Measurements from ENCODE around the gene RXFP2.
A peak's percentile ranks its signal among the peaks of the same experiment; 100 is the strongest.

The RXFP2 gene

GRCh38 chr13:31846182-31846938 is 107.0 kb downstream of the RXFP2 start:
- peak overlapping the region; percentile 24; the same call in 1 of the 2 replicates for H3K27ac ChIP-seq (ENCODE audit: extremely low read depth, low read depth, low read length)
- H3K9me3 ChIP-seq (ENCODE audit: control insufficient read depth, insufficient read depth, low read depth, low read length): no peaks in the 10 kb centered on the region
- H3K4me3 ChIP-seq (ENCODE audit: low read depth, low read length): peak overlapping the region; percentile 62
- CTCF ChIA-PET: interaction anchor here (0.6 to 0.9 kb wide), 2 partner anchors 63 to 331 kb away, joined by 3 read pairs; no protein-coding TSS in a partner anchor
- POLR2A ChIA-PET: no interaction called here
- peak; percentile 13; the same call in 1 of the 2 replicates for TF ChIP-seq SP2 (tag by site-specific recombination; IDR thresholded peaks at IDR 0.05)
- TF ChIP-seq ZBTB20 (tag by site-specific recombination; IDR thresholded peaks at IDR 0.05): peak; percentile 91
- peak; percentile 71; the same call in 1 of the 2 replicates for TF ChIP-seq PBX3 (CRISPR knock-in tag; IDR thresholded peaks at IDR 0.05)
- TF ChIP-seq ZIC2 (tag by site-specific recombination; IDR thresholded peaks at IDR 0.05): peak; percentile 24; the same call in 1 of the 2 replicates
- peak; percentile 95 for TF ChIP-seq KLF10 (tag by site-specific recombination; IDR thresholded peaks at IDR 0.05)
- TF ChIP-seq GLIS2 (tag by site-specific recombination; IDR thresholded peaks at IDR 0.05): peak; percentile 65; the same call in 1 of the 2 replicates
- TF ChIP-seq ZNF704 (tag by site-specific recombination; IDR thresholded peaks at IDR 0.05): no peak
- TF ChIP-seq ZBTB26 (tag by site-specific recombination; optimal IDR thresholded peaks at IDR 0.05): peak; percentile 48
- no peak for TF ChIP-seq GFI1B (tag by site-specific recombination; IDR thresholded peaks at IDR 0.05)
- 0 out of 2 replicates have a peak, but pooled peaks have one; percentile 13 for TF ChIP-seq ZSCAN30 (tag by site-specific recombination; IDR thresholded peaks at IDR 0.05)
- TF ChIP-seq ZNF561 (tag by site-specific recombination; IDR thresholded peaks at IDR 0.05; ENCODE audit: borderline replicate concordance): peak; percentile 51; the same call in 1 of the 2 replicates
- TF ChIP-seq, protein P1, sequence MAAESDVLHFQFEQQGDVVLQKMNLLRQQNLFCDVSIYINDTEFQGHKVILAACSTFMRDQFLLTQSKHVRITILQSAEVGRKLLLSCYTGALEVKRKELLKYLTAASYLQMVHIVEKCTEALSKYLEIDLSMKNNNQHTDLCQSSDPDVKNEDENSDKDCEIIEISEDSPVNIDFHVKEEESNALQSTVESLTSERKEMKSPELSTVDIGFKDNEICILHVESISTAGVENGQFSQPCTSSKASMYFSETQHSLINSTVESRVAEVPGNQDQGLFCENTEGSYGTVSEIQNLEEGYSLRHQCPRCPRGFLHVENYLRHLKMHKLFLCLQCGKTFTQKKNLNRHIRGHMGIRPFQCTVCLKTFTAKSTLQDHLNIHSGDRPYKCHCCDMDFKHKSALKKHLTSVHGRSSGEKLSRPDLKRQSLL (tag by site-specific recombination; IDR thresholded peaks at IDR 0.05): peak; percentile 35; the same call in 1 of the 2 replicates
- no peak for TF ChIP-seq ZEB2 (tag by site-specific recombination; IDR thresholded peaks at IDR 0.05)
- TF ChIP-seq ZNF335 (tag by site-specific recombination; conservative IDR thresholded peaks at IDR 0.05): peak; percentile 67
- no peak for TF ChIP-seq ZNF624 (tag by site-specific recombination; IDR thresholded peaks at IDR 0.05)
- peak; percentile 92 for TF ChIP-seq ZBTB8A (tag by site-specific recombination; IDR thresholded peaks at IDR 0.05)
- H3K36me3 ChIP-seq (ENCODE audit: control insufficient read depth in 2 of 2, insufficient read depth in 1 of 2, low read length in 2 of 2): no peaks in the 10 kb centered on the region
- H3K4me1 ChIP-seq (ENCODE audit: control insufficient read depth, insufficient read depth, low read length): no peaks in the 10 kb centered on the region

- ChIA-PET POLR2A (no interaction called here), CTCF (no interaction called here)
- peak overlapping the region; percentile 62 for H3K4me3 ChIP-seq (ENCODE audit: low read depth, low read length)
- peak overlapping the region; percentile 24; the same call in 1 of the 2 replicates for H3K27ac ChIP-seq (ENCODE audit: extremely low read depth, low read depth, low read length)
- H3K36me3 ChIP-seq (ENCODE audit: control insufficient read depth in 2 of 2, insufficient read depth in 1 of 2, low read length in 2 of 2): no peaks in the 10 kb centered on the region
- H3K4me1 ChIP-seq (ENCODE audit: control insufficient read depth, insufficient read depth, low read length): no peaks in the 10 kb centered on the region
- H3K9me3 ChIP-seq (ENCODE audit: control insufficient read depth, insufficient read depth, low read depth, low read length): no peaks in the 10 kb centered on the region
- TF ChIP-seq EGR2 (tag by site-specific recombination; IDR thresholded peaks at IDR 0.05; ENCODE audit: low read depth) (peak; percentile 22; the same call in 1 of the 2 replicates), SP2 (tag by site-specific recombination; IDR thresholded peaks at IDR 0.05) (0 out of 2 replicates have a peak, but pooled peaks have one; percentile 3), ZBTB8A (tag by site-specific recombination; IDR thresholded peaks at IDR 0.05) (peak; percentile 83), ZFP41 (tag by site-specific recombination; IDR thresholded peaks at IDR 0.05; ENCODE audit: borderline replicate concordance) (no peak), ZXDB (tag by site-specific recombination; IDR thresholded peaks at IDR 0.05) (peak; percentile 40; the same call in 1 of the 2 replicates), SP3 (tag by site-specific recombination; IDR thresholded peaks at IDR 0.05) (peak; percentile 22; the same call in 1 of the 2 replicates), ZNF335 (tag by site-specific recombination; conservative IDR thresholded peaks at IDR 0.05) (peak; percentile 63), PRDM10 (tag by site-specific recombination; IDR thresholded peaks at IDR 0.05) (peak; percentile 90)
- TF ChIP-seq, protein P2, sequence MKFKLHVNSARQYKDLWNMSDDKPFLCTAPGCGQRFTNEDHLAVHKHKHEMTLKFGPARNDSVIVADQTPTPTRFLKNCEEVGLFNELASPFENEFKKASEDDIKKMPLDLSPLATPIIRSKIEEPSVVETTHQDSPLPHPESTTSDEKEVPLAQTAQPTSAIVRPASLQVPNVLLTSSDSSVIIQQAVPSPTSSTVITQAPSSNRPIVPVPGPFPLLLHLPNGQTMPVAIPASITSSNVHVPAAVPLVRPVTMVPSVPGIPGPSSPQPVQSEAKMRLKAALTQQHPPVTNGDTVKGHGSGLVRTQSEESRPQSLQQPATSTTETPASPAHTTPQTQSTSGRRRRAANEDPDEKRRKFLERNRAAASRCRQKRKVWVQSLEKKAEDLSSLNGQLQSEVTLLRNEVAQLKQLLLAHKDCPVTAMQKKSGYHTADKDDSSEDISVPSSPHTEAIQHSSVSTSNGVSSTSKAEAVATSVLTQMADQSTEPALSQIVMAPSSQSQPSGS (tag by site-specific recombination; IDR thresholded peaks at IDR 0.05; ENCODE audit: low read depth): no peak
Measured at GRCh38 chr13:31846961-31847752, 107.8 kb downstream of the RXFP2 start.
